ENCODE measurements around the gene RBFOX2. TPM values are rescaled to one million over a fixed set of nuclear protein-coding genes. Genes with fewer than 3 reads are reported as not detected.

Gene RBFOX2
- total and polyA plus RNA-seq, 2 of the 13 experiments (the other 11 are each of a cell fraction or from before 2014, with no cell fraction given) = 37.3 to 40.4 TPM

DNA sequence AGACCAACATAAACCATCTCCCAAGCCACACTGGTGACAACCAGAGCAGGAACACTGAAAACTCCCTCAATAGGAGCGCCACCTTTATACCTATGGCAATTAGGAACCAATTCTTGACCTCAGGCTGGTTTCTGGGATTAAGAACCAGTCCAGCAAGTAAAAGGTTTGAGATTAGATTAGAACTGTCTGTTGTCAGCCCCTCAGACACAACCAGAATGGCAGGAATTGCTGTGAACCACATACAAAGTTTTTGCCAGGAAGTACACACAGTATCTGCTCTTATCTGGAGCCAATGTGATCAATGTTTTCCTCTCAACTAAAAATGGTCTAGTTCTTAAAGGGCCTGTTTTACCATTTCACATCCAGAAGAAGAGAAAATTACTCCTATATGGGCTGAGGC, 55.2 kb downstream of the RBFOX2 start (continued):
- TF ChIP-seq GFI1 (CRISPR knock-in tag; IDR thresholded peaks at IDR 0.05; ENCODE audit: borderline replicate concordance) = no peak

DNA sequence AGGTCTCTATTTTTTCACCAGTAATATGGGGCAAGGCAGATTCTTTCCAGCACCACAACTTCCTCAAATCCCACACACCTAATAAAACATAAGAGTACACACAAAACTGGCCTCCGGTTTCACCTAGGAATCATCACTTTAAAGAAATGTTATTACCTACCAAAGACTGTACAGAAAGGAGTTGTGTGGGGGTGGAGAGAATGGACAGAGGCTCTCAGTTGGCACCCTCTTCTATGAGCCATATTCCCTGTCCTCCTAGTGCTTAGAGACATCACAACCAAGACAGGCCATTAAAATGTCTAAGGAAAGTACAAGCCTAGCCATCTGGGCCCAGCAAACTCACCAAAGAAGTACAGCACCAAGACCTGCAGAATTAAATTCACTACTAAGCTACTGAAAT, 56.1 kb downstream of the RBFOX2 start:
- Histone ChIP-seq H4K20me1 (ENCODE audit: insufficient read depth, low read length) (peaks cover 3% of the 10 kb centered on the region; the same call in 1 of the 2 replicates), H3K9ac (ENCODE audit: insufficient read depth, low read depth, low read length) (no peak overlapping the region), H3K79me2 (ENCODE audit: insufficient read depth, low read length) (peaks cover 23% of the 10 kb centered on the region), H3K9me3 (ENCODE audit: low read length) (no peaks in the 10 kb centered on the region), H2AFZ (ENCODE audit: low read length) (no peak overlapping the region), H3K27ac (ENCODE audit: extremely low read length, insufficient read depth, low read length) (no peak overlapping the region), H3K4me3 (replicated peaks in 1 of 3; ENCODE audit: insufficient read depth in 1 of 3, low read depth in 2 of 3, low read length in 3 of 3) (no peak overlapping the region), H3K4me2 (ENCODE audit: low read depth, low read length) (no peak overlapping the region), H3K27me3 (ENCODE audit: control insufficient read depth in 1 of 2, insufficient read depth in 2 of 2, low read length in 2 of 2) (no peaks in the 10 kb centered on the region), H3K4me1 (ENCODE audit: insufficient read depth, low read length) (peaks cover 30% of the 10 kb centered on the region), H3K36me3 (replicated peaks in 1 of 2; ENCODE audit: control insufficient read depth in 1 of 2, insufficient read depth in 2 of 2, low read length in 2 of 2) (peaks cover 0 to 2% of the 10 kb centered on the region in 2 experiments; a peak in 1 of 5 replicates)
- ChIA-PET CTCF (ENCODE audit: low intra/inter-chr PET ratio, low total read pairs) (no interaction called here), POLR2A (no interaction called here)
- BruUV-seq (replicated peaks) = no TSS peak
- TF ChIP-seq NR2C2 (CRISPR knock-in tag; IDR thresholded peaks at IDR 0.05; ENCODE audit: borderline replicate concordance) = no peak
- TF ChIP-seq JUND (CRISPR knock-in tag; IDR thresholded peaks at IDR 0.05) = no peak
- TF ChIP-seq JDP2 (CRISPR knock-in tag; IDR thresholded peaks at IDR 0.05; ENCODE audit: borderline replicate concordance) = no peak
- TF ChIP-seq PLRG1 (conservative IDR thresholded peaks at IDR 0.05) = no peak
- no peak for TF ChIP-seq ZEB1 (IDR thresholded peaks at IDR 0.05; ENCODE audit: insufficient replicate concordance, low read depth)
- TF ChIP-seq, protein P1, sequence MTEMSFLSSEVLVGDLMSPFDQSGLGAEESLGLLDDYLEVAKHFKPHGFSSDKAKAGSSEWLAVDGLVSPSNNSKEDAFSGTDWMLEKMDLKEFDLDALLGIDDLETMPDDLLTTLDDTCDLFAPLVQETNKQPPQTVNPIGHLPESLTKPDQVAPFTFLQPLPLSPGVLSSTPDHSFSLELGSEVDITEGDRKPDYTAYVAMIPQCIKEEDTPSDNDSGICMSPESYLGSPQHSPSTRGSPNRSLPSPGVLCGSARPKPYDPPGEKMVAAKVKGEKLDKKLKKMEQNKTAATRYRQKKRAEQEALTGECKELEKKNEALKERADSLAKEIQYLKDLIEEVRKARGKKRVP (CRISPR knock-in tag; IDR thresholded peaks at IDR 0.05) = no peak
- TF ChIP-seq PAXIP1 (CRISPR knock-in tag; conservative IDR thresholded peaks at IDR 0.05) = no peak
- TF ChIP-seq, protein P2, sequence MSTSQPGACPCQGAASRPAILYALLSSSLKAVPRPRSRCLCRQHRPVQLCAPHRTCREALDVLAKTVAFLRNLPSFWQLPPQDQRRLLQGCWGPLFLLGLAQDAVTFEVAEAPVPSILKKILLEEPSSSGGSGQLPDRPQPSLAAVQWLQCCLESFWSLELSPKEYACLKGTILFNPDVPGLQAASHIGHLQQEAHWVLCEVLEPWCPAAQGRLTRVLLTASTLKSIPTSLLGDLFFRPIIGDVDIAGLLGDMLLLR (CRISPR knock-in tag; IDR thresholded peaks at IDR 0.05) = no peak
- no peak for TF ChIP-seq HNRNPL (IDR thresholded peaks at IDR 0.05; ENCODE audit: low read depth, low read length)
- TF ChIP-seq ZNF431 (CRISPR knock-in tag; IDR thresholded peaks at IDR 0.05; ENCODE audit: borderline replicate concordance, low read depth) = no peak
- TF ChIP-seq ONECUT2 (CRISPR knock-in tag; IDR thresholded peaks at IDR 0.05) = no peak
- TF ChIP-seq, protein P3, sequence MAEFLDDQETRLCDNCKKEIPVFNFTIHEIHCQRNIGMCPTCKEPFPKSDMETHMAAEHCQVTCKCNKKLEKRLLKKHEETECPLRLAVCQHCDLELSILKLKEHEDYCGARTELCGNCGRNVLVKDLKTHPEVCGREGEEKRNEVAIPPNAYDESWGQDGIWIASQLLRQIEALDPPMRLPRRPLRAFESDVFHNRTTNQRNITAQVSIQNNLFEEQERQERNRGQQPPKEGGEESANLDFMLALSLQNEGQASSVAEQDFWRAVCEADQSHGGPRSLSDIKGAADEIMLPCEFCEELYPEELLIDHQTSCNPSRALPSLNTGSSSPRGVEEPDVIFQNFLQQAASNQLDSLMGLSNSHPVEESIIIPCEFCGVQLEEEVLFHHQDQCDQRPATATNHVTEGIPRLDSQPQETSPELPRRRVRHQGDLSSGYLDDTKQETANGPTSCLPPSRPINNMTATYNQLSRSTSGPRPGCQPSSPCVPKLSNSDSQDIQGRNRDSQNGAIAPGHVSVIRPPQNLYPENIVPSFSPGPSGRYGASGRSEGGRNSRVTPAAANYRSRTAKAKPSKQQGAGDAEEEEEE (CRISPR knock-in tag; IDR thresholded peaks at IDR 0.05; ENCODE audit: borderline replicate concordance) = no peak
- TF ChIP-seq BORCS8-MEF2B (CRISPR knock-in tag; IDR thresholded peaks at IDR 0.05) = no peak
- TF ChIP-seq MBNL3 (CRISPR knock-in tag; conservative IDR thresholded peaks at IDR 0.05) = no peak
- no peak for FAIRE-seq
- 79% methylated on average over 1 of the region's 1 CpG for WGBS (ENCODE audit: low lambda C conversion rate)
- in situ Hi-C loops (cut with HindIII; ENCODE audit: extremely low pct_ligation_motif_present, low pct_unique_long_range_greater_than_20kb) (no loop called here), intact Hi-C loops (cut with micrococcal nuclease; ENCODE audit: unreplicated experiment) (no loop called here)
- ATAC-seq = no peak
- DNase-seq (ENCODE audit: low spot score) = no peak
